Renal cortex interstitium (tissue), 11 donors: ENCODE results near the gene DCC. TPM values are rescaled to one million over a fixed set of nuclear protein-coding genes. Genes with fewer than 3 reads are reported as not detected.

Experiments
- DNase-seq, 11 donors: peaks; one replicate each; pipeline ENCODE4 v3.0.0-alpha.2; 2013; ENCODE audit warnings: low read depth in 9 of 11, low spot score in 4 of 11; ENCODE audit errors: extremely low read depth in 1 of 11
- polyA plus RNA-seq, 3 donors: library from polyadenylated mRNA; unstranded; fragments of 120-200 nt; gene quantifications; one replicate each; pipeline ENCODE4 v1.2.1, GENCODE V29; 2013; ENCODE audit not compliant: insufficient read length in 3 of 3

The DCC gene
- polyA plus RNA-seq, 3 donors, result 7.4 to 8.2 (median 7.4) TPM

DNA sequence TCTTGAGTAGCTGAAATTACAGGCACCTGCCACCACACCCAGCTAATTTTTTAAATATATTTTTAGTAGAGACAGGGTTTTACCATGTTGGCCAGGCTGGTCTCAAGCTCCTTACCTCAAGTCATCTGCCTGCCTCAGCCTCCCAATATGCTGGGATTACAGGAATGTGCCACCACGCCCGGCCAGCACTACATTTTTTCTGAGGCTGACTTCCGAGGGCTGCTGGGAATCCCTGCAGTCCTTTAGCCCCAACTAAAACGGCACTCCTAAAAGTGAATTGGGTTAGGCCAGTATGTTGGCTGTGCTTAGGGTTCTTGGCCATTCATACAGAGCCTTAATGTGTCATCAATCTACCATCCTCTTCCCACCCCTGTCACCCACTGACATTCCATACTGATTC is 375.4 kb downstream of the DCC start:
- no peak for DNase-seq

DNA sequence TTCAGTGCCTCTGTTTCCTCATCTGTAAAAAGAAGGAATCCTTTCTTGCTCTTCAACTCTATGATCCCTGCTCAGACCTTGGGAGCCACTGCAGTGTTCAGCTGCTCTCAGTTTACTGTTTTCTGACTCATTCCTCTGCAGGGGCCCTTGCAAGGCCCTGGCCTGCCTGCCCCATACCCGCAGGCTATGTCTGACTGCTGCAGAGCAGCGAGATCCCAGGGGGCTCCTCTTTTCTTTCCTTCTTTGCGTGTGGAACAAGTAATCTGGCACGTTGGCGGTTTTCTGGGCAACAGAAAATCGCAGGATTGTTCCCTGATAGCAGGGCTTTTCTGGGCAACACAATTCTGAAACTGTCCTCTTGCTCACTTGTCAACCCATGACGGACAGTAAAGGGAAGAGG is 376.0 kb downstream of the DCC start:
- DNase-seq, result no peak

DNA sequence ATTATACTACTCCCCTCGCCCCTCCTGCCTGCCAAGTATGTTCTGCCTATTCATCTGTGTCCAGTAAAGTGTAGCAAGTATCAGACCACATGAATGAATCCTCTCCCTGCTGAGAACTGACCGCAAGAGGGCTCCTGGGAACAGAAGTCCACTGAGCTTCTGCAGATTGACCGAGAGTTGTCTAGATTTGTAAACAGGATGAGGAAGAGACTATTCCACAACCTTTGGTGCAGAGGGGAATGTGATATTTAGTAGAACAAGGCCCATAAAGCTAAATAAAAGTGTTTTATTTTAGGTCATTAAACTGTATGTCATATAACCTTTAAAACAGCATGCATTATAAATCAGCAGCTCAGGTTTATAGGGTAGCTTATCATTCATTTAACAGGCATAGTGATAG is 377.0 kb downstream of the DCC start:
- DNase-seq, result peak; percentile 45 to 76 (median 61)

DNA sequence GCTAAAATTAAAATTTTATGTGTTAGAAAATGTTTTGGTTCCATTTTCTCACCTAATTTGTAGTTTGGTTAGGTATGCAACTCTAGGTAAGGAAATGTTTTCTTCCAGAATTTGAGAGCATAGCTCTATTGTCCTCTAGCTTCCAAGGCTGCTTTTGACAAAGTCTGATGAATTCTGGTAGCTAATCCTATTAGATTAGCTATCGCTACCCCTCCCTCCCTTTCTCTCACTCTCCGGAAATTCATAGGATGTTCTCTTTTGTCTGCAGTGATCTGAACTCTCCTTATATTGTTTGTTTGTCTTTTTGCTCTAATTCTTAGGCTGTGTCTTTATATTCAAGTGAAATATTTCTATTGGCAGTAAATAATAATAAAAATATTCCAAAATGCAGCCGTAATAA is 382.9 kb downstream of the DCC start:
- DNase-seq, result no peak

DNA sequence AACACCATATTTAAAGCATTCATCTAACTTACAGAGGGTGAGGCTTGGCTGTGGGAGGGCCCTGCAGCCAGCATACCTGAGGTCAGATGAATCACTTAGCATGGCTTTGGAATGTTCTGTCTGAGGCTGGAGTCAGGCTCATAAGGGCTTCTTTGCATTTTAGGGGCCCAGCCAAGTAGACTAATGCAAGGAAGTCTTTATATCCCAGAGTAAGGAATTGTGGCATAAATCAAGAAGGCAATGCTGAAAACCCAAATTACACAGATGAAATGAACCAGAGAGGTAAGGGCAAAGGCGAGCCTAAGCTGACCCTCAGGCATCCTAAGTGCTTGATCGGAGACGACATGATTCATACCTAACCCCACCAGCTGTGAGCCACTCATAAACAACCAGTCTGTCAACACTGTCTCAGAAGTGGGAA is 383.6 kb downstream of the DCC start:
- no peak for DNase-seq

DNA sequence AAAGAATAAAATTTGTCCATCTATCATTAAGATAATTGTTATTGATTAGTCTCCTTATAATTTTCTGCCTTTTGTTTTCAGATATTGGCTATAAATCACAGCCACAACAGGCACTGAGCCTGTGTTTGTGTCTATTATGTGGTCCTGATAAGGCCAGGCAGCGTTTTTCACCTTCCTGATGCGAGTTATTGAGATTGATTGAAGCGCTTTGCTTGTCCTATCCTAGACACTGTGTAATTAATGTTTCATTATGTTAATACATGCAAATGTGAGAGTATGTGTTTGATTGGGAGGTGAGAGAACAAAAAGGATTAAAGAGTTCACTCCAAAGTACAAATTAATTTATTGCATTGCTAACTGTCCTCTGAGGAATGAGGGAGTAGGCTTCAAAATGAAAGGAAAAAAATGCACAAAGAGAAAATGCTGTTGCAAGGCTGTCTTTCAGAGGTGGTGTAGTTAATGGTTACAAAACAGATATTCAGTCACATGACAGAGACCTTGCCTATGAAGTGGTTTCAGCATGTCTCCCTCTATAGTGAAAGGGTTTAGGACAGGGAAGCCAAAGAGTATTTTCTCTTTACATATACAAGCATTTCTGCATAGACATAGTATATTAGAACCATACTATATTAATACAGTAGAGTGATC is 391.1 kb downstream of the DCC start:
- DNase-seq, result no peak

DNA sequence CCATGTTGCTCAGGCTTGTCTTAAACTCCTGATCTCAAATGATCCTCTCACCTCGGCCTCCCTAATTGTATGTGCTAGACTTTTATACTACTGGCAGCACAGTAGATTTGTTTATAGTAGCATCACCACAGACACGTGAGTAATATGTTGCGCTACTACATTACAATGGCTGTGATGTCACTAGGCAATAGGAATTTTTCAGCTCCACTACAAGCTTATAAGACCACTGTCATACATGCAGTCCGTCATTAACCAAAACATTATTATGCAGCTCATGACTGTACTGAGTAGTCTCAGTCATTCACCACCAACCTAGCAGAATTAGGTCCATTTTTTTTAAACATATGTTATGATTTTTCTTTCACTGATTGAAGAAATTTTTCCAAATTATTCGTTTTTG is 398.9 kb downstream of the DCC start:
- DNase-seq, result no peak

DNA sequence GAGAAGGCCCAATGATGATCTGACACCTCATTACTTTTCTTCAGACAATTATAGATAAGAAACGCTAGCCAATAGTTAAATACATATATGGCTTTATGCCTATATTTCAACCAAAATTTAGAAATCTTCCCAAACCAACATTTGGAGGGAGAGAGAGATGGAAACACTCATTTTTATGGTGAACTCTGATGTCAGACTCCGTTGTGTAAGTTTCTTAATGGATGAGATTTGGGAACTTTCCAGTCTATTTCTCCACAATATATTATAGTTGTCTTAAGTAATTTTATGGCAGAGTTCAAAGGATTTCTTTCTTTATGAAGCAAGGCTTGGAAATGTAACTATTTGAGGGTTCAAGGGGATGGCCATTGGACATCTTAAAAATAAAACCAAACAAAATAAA is 407.0 kb downstream of the DCC start:
- DNase-seq, result peak in 1 of 11 donors; percentile 9

DNA sequence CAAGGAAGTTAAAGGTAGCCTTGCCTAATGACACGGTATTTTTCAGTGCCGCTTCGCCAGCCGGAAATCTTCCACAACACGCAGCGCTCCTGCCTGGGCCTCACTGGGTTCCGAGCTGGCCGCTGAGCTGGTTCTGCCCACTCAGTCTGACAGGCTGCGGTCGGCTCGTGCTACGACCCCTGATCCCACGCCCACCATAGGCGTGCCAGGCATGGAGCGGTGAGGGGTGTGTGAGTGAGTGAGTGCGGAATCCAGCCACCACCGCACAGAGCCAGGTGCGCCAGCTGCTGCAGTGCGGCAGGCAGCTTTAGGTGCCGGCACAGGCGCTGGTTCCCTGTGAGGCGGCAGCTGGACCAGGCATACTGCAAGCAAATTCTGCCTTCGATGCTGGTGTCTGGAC is 407.9 kb downstream of the DCC start:
- no peak for DNase-seq

DNA sequence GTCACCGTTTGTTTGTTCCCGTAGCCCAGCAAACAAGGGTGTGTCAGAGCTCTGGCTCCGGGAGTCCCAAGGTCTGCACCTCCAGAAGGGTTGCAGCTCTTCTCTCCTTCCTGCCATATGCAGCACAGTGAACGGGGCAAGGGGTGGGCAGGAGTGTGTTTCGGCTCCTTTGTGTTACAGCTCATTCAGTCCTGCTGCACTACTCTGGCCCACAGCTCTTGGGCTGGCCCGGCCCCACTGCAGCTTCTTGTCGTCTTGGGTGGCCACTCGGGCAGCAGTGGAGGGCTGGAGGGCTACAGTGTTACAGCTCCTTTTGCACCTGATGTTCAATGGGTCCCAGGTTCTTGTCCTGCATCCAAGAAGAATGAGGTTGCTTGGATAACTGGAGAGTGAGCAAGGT is 408.3 kb downstream of the DCC start:
- DNase-seq, result no peak

DNA sequence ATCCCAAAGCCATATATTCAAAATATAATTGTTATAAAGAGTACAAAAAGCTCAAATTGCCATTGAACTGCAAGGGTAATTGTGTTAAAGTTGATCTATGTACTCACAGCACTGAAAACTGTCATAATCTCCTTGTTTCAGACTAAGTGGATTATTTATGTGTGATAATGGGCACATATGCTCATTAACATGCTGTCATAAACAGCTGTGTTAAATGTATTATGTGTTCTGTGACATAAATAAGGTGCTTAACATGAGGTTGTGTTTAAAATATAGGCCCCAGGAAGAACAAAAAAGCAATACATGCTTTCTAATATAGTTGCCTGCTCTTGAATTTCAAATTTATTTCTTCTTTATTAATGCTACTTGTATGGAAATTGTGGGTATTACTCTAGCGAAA is 409.5 kb downstream of the DCC start:
- DNase-seq, result no peak

DNA sequence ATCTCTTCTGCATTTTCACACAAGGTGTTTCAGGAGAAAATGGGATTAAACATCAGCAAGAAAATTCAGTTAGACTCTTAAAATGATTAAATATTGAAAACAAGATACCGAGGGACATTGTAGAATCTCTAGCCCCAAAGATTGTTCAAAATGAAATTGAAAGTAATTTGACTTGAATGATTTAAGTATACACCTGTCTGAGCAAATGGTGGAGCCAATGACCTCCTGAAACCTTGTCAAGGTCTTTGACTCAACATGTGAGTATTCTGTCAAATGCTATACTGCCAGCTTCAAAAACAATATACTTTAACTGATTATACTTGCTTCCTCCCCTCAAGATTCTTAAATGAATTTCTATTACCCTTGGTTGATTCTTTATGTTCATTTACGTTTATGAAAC is 411.0 kb downstream of the DCC start:
- no peak for DNase-seq

DNA sequence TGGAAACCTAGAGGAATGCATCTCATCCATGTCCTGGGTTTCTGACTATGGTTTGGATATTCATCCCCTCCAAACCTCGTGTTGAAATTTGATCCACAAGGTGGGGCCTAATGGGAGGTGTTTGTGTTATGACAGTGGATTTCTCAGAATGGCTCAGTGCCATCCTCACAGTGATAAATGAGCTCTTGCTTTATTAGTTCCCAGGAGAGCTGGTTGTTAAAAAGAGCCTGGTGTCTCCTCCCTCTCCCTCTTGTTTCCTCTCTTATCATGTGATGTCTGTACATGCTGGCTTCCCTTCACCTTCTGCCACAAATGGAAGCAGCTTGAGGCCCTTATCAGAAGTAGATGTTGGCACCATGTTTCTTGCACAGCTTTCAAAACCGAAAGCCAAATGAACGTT is 424.3 kb downstream of the DCC start:
- peak in 3 of 11 donors; percentile 0 to 7 (median 5) for DNase-seq

DNA sequence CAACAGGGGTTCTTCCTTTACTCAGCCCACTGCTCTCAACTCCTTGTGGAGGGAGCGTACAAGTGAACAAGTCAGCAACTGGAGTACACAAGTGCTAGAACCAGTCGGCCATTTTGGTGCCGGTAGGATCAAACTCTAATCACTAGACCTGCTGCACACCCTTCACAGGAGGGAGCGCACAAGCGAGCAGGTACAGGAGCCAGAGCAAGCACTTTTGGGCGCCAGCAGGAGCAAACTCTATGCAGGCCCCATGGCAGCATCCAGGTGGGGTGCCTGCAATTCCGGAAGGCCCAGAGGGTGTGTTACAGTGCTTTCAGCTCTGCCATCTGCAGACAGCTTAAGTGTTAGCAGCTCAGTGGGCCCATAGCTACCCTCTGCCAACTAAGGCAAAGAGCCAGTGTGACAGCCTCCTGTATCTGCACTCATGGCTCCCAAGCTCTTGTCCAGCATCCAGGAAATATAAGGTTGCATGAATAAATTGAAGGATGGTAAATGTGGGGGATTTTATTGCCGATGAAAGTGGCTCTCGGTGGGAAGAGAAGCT is 426.1 kb downstream of the DCC start:
- DNase-seq, result no peak

DNA sequence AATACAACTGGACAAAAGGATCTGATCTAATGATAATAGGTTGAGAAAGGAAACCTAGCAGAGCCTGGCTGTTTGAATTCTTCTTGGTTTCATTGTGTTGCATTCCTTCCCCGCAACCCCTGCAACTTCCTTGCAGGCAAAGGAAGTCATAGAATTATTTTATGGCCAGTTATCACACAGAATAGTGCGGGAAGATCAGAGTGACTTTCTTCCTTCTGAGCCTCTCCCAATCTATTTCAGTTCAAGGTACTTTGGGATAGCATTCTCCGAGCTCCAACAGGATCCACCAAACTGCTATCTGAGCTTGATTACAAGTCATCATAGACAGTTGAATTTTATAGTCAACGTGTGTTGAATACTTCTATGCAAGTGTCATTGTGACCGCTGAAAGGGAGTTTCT is 441.1 kb downstream of the DCC start:
- no peak for DNase-seq

DNA sequence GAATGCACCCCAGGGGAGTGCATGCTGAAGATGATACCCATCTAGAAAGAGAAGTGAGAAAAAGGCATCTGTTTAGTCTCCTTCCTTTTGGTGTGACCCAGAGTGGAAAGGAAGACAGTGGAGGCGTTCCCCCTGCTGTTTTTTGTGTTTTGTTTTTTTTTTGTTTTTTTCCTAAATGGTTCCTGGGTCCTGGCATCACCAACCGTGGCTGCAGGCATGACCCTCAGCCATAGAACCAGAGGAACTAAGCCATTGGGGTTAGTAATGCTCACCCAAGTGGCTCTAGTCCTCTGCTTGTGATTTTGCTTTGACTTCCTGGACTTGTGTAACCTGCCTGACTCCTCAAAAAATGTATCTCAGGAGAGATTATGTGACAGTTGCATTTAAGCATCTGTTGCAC is 451.3 kb downstream of the DCC start:
- DNase-seq, result no peak

DNA sequence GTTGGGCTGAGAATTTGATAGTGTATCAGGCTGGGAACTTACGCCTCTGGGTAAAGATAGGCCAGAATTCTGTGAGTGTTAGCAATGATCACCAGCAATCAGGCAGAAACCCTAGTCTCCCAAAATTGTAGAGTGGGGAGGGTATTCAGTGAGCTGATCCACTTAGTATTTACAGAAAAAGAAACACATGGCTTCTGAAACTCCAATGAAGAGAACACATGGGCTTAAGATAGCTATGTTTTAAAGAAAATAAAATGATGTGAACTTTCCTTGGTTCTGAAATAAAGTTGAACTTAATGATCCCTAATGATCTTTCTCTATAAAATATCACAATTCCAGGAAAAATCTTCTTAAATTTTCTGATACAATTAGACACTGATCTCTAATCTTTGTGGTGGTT is 472.8 kb downstream of the DCC start:
- DNase-seq, result no peak

DNA sequence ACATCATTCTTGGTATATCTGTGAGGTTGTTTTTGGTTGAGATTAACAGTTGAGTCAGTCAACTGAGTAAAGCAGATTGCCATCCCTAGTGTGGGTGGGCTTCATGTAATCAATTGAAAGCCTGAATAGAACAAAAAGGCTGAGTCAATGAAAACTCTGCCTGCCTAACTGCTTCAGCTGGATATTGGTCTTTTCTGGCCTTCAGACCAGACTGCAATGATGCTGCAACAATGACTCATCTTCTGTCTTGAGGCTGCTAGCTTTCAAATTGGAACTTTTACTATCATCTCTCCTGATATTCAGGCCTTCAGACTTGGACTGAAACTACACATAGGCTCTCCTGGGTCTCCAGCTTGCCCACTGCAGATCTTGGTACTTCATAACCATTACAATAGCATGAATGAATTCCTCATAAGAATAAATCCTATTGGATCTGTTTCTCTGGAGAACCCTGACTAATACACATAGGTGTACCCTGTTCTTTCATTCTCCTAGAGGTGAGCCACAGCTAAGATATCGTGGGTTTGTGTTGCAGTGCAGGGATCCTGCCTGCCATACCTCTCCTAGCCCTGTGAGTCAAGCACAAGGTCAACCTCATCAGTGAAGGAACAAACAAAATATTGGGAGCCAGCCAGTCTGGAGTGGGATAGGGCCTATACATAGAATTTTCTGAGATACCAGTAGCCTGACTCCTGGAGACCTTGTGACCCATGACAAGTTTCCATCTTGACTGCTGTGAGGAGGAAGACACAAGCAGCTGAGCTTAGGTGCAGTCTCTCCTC is 473.8 kb downstream of the DCC start:
- no peak for DNase-seq

DNA sequence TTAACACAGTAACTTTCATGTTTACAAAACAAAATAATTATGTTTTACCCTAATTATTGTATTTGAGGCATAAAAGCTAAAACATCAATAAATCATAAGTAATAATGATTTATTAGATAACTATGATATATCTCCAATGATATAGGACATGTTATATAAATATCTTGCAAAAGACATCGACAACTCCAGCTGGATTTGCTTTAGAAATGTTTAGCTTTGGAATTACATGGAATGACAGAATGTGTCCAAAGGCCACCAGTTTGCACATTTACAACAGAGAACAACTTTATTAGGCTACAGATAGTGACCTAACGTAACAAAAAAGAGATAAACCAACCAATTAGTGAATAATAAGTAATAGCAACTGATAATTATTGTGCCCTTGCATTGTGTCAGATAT is 475.7 kb downstream of the DCC start:
- DNase-seq, result no peak

DNA sequence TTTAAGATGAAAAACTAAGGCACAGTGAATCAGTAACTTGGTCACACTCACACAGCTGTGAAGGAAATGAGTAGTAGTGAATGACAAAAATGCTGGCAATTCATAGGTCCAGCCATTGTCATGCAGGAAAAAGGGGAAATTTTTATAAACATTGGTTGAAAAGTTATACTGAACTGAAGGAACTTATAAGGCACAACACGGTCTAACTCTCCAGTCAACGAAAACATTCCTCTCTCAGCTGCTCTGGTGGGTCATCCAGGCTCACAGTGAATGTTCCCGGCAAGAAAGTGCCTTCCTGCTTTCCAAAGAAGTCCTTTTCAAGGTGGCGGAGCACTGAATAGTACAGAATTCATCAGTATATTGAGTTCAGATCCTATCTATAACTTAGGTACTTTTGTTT is 476.1 kb downstream of the DCC start:
- no peak for DNase-seq

DNA sequence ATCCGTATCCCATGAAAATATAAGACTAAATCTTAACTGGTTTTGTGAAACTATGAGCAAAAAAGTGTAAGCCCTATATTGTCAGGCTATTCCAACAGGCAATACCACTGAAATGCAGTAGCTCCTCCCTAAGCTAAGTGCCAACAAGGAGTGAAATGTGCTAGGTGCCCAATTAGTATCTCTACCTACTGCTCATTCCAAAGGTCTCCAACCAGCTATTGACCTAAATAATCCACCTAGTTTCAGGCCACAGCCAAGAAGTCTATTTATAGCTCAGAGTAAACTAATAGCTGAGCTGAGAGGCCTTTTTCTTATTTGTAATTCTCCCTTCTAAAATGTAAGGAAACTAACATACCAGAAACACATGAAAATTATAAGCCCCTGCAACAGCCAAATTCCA is 482.2 kb downstream of the DCC start:
- DNase-seq, result no peak
